GM18858 (cell line): ENCODE data around the gene CCS.
"Not testable (repeated sequence)": the region's sequence is repeated elsewhere in the genome, so short reads cannot be mapped to it uniquely, and the experiment has no call there.

Source experiments
- ATAC-seq: cut with Tn5 transposase; IDR thresholded peaks from one replicate; pipeline ENCODE4 v1.9.1; 2021; ENCODE audit not compliant: unreplicated experiment

The CCS gene

GRCh38 chr11:66589996-66590675 lies 2.8 kb upstream of the CCS start:
- ATAC-seq = no peak

DNA sequence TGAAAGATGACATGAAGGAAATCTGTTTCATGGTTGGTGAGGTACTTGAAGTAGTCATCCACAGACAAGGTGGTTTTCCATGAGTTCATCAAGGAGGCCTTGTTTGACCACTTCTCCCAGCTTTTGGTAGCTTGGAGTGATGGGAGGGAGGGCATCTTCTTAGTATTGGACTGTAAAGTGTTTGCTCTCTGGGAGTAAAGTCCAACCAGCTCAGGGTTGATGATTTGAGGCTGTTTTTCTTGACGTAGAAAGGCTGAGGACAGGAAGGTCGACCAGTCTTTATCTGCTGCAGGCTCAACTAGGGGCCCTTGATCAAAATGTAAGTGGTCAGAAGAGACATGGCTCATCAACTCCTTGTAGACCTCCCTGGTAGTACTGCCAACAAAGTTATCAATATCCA lies 1.8 kb upstream of the CCS start:
- ATAC-seq = no peak

DNA sequence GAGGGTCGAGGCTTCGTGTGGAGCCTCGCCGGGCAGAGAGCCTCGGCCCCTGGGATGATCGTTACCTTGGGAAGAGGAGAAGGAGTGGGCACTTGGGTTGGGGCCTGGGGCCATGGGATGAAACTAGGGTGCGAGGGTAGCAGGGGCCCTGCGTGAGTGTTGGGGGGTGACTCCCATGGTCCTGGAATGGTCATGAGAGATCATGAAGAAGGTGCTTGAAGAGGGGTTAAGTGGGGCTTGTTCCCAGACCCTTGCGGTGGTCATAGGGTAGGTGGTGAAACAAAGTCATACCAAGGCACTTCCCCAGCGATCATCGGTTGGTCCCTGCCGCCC lies 284 bp downstream of the CCS start:
- no peak for ATAC-seq

- ATAC-seq = no peak
Measured at GRCh38 chr11:66593650-66594049, 665 bp downstream of the CCS start.

- ATAC-seq = no peak
Measured at GRCh38 chr11:66595245-66595904, 2.4 kb downstream of the CCS start.

DNA sequence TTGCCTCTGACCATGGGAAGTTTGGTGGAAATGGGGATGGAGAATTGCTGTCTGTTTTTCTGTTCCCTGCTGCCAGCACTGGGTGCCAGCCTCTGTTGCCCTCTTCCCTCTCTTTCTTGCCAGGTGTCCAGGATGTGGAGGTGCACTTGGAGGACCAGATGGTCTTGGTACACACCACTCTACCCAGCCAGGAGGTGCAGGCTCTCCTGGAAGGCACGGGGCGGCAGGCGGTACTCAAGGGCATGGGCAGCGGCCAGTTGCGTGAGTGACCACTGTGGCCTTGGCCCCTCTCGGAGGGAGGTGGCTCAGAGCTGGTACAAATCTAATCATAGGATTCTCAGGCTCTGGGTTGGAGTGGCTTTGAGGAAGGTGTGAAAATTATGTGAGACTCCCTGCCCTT lies 6.0 kb downstream of the CCS start:
- no peak for ATAC-seq

DNA sequence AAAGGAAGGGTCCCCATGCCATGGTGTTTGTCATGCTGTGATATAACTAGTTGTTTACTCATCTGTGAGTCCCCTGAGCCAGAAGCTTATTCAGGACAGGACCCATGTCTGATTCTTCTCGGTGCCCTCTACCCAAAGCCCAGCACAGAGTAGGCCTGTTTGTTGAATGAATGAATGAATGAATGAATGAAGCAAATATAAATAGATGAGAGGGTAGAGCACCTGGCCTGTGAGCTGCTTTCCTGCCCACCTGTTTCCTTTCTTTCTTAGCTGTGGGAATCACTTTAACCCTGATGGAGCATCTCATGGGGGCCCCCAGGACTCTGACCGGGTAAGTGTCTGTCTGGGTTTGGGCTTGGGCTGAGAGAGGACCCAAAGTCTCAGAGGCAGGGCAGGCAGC lies 7.2 kb downstream of the CCS start:
- no peak for ATAC-seq

GRCh38 chr11:66600631-66601233 lies 7.7 kb downstream of the CCS start:
- ATAC-seq = no peak

DNA sequence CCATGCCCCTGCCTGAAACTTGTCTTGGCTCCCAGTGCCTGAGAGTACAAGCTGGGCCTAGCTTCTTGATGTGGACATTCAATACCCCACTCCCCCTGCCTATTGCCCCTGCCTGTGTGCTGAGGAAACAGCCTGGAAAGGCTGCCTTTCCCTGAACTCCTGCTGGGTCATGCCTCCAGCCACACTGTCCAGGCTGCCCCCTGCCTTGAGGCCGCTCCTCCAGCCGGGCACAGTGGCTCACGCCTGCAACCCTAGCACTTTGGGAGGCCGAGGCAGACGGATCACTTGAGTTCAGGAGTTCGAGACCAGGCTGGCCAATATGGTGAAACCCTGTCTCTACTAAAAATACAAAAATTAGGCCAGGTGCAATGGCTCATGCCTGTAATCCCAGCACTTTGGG lies 10.1 kb downstream of the CCS start:
- ATAC-seq = no peak

DNA sequence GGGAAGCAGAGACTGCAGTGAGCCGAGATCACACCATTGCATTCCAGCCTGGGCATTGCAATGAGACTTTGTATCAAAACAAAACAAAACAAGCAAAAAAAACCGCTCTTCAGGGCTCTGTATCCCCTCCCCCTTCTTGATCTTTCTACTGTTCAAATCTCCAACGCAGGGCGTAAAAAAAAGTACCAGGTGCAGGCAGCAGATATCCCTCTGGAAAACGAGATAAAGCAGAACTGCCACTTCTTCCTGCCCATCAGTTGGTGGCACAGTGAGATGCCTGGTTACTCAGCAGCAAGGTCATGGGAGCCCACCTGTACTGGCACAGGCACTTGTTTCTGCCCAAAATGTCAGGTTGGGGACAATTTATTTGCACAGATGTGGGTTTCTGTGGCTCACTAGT lies 11.2 kb downstream of the CCS start:
- ATAC-seq = no peak

DNA sequence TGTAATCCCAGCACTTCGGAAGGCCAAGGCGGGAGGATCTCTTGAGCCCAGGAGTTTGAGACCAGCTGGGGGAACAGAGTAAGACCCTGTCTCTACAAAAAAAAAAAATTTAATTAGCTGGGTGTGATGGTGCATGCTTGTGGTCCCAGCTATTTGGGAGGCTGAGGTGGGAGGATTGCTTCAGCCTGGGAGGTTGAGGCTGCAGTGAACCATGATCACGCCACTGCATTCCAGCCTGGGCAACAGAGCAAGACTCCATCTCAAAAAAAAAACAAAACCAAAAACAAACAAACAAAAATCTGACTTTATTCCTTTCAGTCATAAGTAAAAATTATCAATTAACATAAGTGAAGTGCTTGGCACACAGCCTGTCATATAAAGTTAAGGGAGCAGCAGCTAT lies 13.6 kb downstream of the CCS start:
- ATAC-seq = not testable (repeated sequence)

- ATAC-seq = no peak
Measured at GRCh38 chr11:66607126-66607834, 14.3 kb downstream of the CCS start.

DNA sequence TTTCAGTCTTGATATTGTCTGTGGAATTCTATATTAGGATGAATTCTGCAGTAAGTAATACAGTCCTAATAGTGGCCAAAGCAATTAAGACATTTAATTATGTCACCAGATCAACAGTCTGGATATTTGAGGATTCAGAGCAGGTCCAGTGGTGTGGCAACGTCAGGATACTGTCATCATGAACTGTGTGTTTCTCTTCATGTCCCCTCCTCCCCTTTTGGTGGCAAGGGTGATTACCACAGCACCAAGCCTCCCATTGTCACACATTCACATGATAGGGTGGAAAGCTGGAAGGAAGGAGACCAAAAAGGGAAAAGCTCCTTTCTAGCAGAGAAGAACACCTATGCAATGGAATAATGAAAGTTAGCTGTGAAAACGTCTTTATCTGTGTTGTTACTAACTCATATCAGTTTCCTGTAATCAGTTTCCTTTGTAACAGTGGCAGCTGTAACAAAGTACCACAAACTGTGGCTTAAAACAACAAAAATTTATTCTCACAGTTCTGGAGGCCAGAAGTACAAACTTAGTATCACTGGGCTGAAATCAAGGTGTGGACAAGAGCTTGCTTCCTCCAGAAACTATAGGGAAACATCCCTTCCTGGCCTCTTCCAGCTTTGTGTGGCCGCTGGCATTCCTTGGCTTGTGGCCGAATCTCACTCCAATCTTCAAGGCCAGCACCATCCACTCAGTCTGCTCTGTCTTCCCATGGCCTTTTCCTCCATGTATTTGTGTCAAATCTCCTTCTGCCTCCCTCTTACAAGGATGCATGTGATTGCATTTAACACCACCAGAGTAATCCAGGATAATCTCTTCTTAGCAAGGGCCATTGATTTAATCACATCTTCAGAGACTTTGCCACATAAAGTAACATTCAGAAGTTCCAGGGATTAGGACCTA lies 17.0 kb downstream of the CCS start:
- ATAC-seq = no peak

DNA sequence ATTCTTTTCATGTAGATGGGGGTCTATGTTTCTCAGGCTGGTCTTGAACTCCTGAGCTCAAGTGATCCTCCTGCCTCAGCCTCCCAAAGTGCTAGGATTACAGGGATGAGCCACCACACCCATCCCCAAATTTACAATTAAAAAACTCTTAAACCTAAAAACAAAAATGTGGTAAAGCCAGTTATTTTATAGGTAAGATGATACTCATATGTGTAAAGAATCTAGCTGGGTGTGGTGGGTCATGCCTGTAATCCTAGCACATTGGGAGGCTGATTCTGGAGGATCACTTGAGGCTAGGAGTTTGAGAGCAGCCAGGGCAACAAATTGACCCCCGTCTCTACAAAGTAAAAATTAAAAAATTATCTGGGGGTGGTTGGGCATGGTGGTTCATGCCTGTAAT lies 19.5 kb downstream of the CCS start:
- no peak for ATAC-seq

GRCh38 chr11:66614073-66614472 lies 21.1 kb downstream of the CCS start:
- ATAC-seq = no peak

DNA sequence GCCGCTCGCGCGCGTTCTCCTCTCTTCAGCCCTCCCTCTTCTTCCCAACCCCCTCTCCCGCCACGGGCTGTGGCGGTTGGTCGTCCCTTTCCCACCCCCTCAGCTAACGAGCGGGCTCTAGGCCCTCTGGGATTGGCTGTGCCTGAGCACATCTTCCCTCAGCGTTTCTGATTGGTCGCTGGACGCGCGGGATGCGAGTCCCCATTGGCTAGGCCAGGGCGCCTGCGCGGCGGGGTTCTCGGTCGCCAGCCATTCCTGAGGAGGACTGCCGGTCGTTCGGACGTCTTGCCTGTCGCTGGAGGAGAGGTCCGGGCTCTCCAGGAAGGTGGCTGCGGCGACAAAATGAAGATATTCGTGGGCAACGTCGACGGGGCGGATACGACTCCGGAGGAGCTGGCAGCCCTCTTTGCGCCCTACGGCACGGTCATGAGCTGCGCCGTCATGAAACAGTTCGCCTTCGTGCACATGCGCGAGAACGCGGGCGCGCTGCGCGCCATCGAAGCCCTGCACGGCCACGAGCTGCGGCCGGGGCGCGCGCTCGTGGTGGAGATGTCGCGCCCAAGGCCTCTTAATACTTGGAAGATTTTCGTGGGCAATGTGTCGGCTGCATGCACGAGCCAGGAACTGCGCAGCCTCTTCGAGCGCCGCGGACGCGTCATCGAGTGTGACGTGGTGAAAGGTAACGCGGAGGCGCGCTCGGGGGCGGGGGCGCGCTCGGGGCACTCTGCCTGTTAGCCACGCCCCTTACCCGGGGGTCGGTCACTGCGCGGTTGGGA lies 23.6 kb downstream of the CCS start, which contains the start of gene RBM14:
Gene RBM14, plus strand, starts transcription at position 252 of the 776 bp plus-strand sequence. Its CDS starts 91 bp downstream, at position 343.
- ATAC-seq = peak; percentile 76

- ATAC-seq = no peak
Measured at GRCh38 chr11:66617155-66617834, 24.3 kb downstream of the CCS start.

DNA sequence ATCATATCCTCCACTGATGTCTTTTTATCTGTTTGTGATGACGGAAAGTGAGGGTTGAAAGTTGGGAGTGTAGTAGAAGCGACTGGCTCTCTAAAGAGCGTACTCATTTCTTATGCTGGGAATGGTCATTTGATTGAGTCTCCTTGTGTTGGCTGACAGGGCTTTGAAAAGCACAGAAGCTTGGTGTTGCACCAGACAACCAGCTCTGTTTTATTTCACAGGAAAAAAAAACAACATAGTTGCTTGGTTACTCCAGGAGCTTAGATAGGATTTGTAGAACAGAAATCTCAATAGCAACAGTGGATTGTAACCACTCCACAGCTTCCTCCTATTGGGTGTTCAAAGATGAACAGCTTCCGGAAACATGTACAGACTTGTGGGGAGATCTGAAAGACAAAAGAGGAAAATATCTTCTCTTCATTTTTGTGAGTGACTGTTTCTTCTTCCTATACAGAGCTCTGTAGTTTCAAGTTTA lies 26.1 kb downstream of the CCS start:
- no peak for ATAC-seq

- no peak for ATAC-seq
Measured at GRCh38 chr11:66624450-66624849, 31.5 kb downstream of the CCS start.
